ENCODE measurements around the gene ZNF511.

ZNF511 gene

DNA sequence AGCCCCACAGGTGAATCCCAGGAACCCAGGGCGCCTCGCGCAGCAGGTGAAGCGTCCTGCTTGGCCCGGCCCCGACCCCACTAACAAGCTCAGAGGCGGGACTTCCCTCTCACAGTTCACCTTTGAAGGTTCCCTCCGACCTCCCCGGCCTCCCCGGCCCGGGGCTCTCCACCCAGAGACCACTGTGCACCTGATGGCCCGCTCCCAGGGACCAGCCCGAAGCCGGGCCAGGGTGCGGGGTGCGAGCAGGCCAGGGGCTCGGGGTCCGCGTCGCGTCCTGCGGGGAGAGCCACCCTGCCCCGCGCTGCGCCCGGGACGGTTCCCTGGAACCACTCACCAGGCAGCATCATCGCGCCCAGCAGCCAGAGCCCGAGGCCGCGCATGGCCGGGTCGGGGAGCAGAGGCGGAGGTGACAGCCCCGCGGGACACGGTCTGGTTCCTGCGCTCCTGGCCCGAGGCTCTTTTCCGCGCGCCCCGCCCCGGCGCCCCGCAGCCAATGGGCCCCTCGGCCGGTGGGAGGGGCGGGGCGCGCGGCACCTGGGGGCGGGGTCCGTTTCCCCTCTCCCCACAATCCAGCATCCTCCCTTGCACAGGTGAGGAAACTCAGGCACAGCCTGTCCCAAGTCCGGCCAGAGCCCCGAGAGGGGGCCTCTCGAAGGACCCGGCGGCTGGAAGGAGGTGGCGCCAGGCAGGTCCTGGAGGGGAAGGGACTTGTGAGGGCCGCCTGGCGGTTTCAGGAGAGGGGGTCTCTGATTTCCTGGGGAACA is 32.1 kb upstream of the ZNF511 start, which contains the start of gene ADAM8:
Gene ADAM8 (minus strand): TSS at position 434 of the 767 bp plus-strand sequence. CDS start 51 bp downstream, at position 383.
- no peak for TF ChIP-seq POLR2A (IDR thresholded peaks at IDR 0.05; ENCODE audit: extremely low read depth, insufficient read length)
- TF ChIP-seq, protein P1, sequence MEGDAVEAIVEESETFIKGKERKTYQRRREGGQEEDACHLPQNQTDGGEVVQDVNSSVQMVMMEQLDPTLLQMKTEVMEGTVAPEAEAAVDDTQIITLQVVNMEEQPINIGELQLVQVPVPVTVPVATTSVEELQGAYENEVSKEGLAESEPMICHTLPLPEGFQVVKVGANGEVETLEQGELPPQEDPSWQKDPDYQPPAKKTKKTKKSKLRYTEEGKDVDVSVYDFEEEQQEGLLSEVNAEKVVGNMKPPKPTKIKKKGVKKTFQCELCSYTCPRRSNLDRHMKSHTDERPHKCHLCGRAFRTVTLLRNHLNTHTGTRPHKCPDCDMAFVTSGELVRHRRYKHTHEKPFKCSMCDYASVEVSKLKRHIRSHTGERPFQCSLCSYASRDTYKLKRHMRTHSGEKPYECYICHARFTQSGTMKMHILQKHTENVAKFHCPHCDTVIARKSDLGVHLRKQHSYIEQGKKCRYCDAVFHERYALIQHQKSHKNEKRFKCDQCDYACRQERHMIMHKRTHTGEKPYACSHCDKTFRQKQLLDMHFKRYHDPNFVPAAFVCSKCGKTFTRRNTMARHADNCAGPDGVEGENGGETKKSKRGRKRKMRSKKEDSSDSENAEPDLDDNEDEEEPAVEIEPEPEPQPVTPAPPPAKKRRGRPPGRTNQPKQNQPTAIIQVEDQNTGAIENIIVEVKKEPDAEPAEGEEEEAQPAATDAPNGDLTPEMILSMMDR (IDR thresholded peaks at IDR 0.05; ENCODE audit: low read depth, low read length) = no peak
- no peak for TF ChIP-seq MYC (IDR thresholded peaks at IDR 0.05; ENCODE audit: low read depth, low read length)
- TF ChIP-seq, protein P2, sequence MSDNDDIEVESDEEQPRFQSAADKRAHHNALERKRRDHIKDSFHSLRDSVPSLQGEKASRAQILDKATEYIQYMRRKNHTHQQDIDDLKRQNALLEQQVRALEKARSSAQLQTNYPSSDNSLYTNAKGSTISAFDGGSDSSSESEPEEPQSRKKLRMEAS (IDR thresholded peaks at IDR 0.05; ENCODE audit: low read depth, low read length) = no peak
- no peak for DNase-seq (ENCODE audit: low read depth)
- peak within 1 kb of the TSS; percentile 40 for H3K4me3 ChIP-seq (ENCODE audit: low read depth, low read length)

DNA sequence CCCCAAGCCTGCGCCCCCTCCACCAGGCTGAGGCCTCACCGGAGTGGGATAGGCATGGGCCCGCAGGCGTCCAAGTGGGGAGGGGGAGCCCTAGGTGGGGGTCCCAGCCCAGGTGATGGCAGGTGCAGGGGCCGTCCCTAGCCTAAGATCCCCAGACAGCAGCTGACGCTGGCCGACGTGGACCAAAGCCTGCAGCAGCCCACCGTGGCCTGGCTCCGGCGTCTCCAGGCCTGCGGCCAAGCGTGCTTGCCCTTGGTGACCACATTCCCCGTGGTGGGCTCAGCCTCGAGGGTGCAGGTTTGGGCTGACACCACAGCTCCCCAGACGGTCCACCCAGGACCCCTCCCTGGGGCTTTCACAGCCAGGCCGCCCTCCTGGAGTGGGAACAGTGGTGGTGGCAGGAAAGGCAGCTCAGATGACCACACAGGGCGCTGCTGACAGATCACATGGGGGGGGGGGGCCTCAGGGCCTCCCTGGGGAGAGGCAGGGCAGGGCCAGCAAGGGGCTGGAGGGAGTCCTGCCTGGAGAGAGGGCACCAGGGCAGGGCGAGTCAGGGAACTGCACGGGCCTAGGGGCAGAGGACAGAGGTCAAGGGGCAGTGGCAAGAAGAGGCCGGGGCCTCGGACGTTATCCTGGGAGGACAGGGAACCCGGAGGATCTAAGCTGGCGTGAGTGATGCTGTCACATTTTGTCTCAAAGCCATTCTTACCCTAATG is 31.3 kb upstream of the ZNF511 start:
- peak; percentile 59 for DNase-seq (ENCODE audit: low read depth)
- no peak overlapping the region for H3K4me3 ChIP-seq (ENCODE audit: low read depth, low read length)
- TF ChIP-seq, protein P2 (IDR thresholded peaks at IDR 0.05; ENCODE audit: low read depth, low read length) = no peak
- TF ChIP-seq, protein P1 (IDR thresholded peaks at IDR 0.05; ENCODE audit: low read depth, low read length) = no peak
- TF ChIP-seq MYC (IDR thresholded peaks at IDR 0.05; ENCODE audit: low read depth, low read length) (no peak), POLR2A (IDR thresholded peaks at IDR 0.05; ENCODE audit: extremely low read depth, insufficient read length) (no peak)

DNA sequence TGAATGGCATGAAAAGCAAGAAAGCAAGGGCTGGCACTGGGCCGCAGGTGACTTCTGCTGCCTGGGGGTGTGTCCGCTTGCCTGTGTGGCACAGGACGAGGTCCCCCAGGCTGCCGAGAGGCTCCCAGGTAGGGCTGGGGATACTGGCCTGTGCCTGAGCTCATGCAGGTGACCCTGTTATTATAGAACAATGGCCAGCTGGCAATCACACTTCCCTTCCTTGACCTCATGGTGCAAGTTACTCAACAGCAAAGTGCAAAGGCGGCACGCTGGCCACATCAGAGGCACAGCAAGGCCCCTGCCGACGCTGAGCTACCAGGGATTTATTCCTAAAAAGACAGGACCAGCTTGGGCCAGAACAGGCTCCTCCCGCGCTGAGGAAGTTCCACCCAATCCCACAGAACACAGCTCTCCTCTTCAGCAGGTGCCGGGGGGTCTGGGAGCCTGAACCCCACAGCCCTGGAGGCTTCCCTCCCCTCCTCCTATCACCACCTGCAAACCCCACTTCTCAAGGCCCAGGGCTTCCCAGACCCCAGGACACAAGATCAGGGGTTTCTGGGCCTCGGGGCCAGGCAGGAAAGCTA is 30.6 kb upstream of the ZNF511 start:
- peak; percentile 77 for DNase-seq (ENCODE audit: low read depth)
- H3K4me3 ChIP-seq (ENCODE audit: low read depth, low read length) = peak overlapping the region; percentile 43
- peak; percentile 74 for TF ChIP-seq MYC (IDR thresholded peaks at IDR 0.05; ENCODE audit: low read depth, low read length)
- TF ChIP-seq, protein P2 (IDR thresholded peaks at IDR 0.05; ENCODE audit: low read depth, low read length) = peak; percentile 89
- TF ChIP-seq, protein P1 (IDR thresholded peaks at IDR 0.05; ENCODE audit: low read depth, low read length) = no peak
- TF ChIP-seq POLR2A (IDR thresholded peaks at IDR 0.05; ENCODE audit: extremely low read depth, insufficient read length) = no peak

DNA sequence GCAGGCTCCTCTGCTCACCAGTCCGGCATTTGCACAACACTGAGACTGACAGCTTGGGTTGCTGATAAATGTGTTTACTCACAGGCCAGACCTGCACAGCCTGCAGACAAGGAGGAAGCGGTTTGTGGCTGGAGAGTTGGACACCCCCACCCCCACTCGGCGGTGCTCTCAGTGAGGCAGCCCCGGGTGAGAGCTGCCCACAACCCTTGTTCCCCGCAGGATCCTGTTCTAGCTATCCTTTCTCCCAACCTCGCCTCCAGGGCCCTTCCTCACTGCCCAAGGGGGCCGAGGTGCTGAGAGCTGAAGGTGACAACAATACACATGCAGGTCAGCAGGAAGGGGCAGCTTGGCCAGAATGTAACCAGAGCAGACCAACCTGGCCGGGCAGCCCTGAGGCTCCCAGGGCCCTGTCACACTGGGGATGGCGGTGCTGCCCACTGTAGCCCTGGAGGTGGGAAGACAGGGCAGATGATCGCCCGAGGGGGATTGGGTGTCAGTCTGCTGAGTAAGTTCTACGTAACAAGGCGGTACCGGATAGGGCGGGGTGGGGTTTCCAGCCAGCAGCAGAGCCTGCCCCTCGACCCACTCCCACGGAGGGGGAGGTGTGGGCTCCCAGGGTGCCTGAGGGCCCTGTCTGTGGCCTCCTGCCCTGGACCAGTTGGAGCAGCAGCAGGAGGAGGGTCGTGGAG is 30.0 kb upstream of the ZNF511 start:
- peak; percentile 98 for DNase-seq (ENCODE audit: low read depth)
- H3K4me3 ChIP-seq (ENCODE audit: low read depth, low read length) = peak overlapping the region; percentile 37
- TF ChIP-seq, protein P1 (IDR thresholded peaks at IDR 0.05; ENCODE audit: low read depth, low read length) = no peak
- TF ChIP-seq MYC (IDR thresholded peaks at IDR 0.05; ENCODE audit: low read depth, low read length) (peak; percentile 79), POLR2A (IDR thresholded peaks at IDR 0.05; ENCODE audit: extremely low read depth, insufficient read length) (peak; percentile 47)
- TF ChIP-seq, protein P2 (IDR thresholded peaks at IDR 0.05; ENCODE audit: low read depth, low read length) = peak; percentile 76

Data from NB4 (cell line).